Stimulated activated CD8-positive, alpha-beta memory T cell treated with anti-CD3 and anti-CD28 coated beads, Interleukin-2, amount 100 ng/mL, for 48 hours (primary cell): Measurements from ENCODE around the gene HMGB1.

Source experiments
- DNase-seq, 2 donors: peaks; one replicate each; pipeline ENCODE4 v3.0.0-alpha.2; 2020; ENCODE audit warnings: low read depth in 2 of 2

The HMGB1 gene

GRCh38 chr13:30429721-30430694 is 35.7 kb downstream of the HMGB1 start:
- no peak for DNase-seq

GRCh38 chr13:30429235-30429634 is 36.5 kb downstream of the HMGB1 start:
- no peak for DNase-seq

- DNase-seq, result no peak
These were observed 41.8 kb downstream of the HMGB1 start for GRCh38 chr13:30423891-30424290.

GRCh38 chr13:30422054-30422839 is 43.5 kb downstream of the HMGB1 start, which contains the start of gene UBE2L5:
TSS of gene UBE2L5 (plus strand) at chr13:30422493. CDS start at chr13:30427991, 5,498 bp downstream.
- DNase-seq, result peak; percentile 47 to 48

GRCh38 chr13:30421093-30422053 is 44.4 kb downstream of the HMGB1 start:
- peak in 1 of 2 donors; percentile 20 for DNase-seq

- no peak for DNase-seq
These were observed 46.8 kb downstream of the HMGB1 start for GRCh38 chr13:30418717-30419459.

- DNase-seq, result no peak
These were observed 47.5 kb downstream of the HMGB1 start for GRCh38 chr13:30418075-30418716.

- DNase-seq, result no peak
These were observed 49.3 kb downstream of the HMGB1 start for GRCh38 chr13:30416471-30416870.

- DNase-seq, result no peak
These were observed 50.2 kb downstream of the HMGB1 start for GRCh38 chr13:30415430-30416030.

- DNase-seq, result no peak
These were observed 51.9 kb downstream of the HMGB1 start for GRCh38 chr13:30413842-30414241.

GRCh38 chr13:30412346-30412745 is 53.4 kb downstream of the HMGB1 start:
- DNase-seq, result no peak

GRCh38 chr13:30410705-30411125 is 55.0 kb downstream of the HMGB1 start:
- DNase-seq, result no peak

- DNase-seq, result no peak
These were observed 55.6 kb downstream of the HMGB1 start for GRCh38 chr13:30409886-30410704.

GRCh38 chr13:30408319-30409101 is 57.2 kb downstream of the HMGB1 start:
- DNase-seq, result peak; percentile 80 to 92

GRCh38 chr13:30406779-30407416 is 58.8 kb downstream of the HMGB1 start:
- DNase-seq, result no peak
